Measurements from ENCODE around the gene PDE4D.

DNA sequence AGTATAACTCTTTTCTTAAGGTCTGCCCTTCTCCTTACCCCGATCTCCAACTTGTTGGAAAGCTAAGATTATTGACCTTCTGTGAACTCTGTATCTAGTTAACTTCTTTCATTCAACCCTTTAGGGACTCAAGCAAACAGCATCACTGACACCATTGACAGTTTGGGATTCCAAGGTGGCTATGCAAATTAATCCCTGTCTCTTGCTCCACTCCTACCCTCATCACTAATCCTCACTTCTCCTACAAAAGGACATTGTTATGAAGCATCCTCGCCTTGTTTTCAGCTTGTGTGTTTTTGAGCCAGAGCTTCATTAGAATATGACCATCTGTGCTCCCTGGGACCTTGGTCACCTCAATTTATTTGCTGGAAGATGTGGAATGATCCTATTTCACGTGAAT is 337.9 kb downstream of the PDE4D start:
- TF ChIP-seq, protein P1, sequence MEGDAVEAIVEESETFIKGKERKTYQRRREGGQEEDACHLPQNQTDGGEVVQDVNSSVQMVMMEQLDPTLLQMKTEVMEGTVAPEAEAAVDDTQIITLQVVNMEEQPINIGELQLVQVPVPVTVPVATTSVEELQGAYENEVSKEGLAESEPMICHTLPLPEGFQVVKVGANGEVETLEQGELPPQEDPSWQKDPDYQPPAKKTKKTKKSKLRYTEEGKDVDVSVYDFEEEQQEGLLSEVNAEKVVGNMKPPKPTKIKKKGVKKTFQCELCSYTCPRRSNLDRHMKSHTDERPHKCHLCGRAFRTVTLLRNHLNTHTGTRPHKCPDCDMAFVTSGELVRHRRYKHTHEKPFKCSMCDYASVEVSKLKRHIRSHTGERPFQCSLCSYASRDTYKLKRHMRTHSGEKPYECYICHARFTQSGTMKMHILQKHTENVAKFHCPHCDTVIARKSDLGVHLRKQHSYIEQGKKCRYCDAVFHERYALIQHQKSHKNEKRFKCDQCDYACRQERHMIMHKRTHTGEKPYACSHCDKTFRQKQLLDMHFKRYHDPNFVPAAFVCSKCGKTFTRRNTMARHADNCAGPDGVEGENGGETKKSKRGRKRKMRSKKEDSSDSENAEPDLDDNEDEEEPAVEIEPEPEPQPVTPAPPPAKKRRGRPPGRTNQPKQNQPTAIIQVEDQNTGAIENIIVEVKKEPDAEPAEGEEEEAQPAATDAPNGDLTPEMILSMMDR (IDR thresholded peaks at IDR 0.05; ENCODE audit: insufficient read depth, low read depth, low read length), result no peak
- no peak for TF ChIP-seq EZH2 (IDR thresholded peaks at IDR 0.05; ENCODE audit: insufficient read depth, low read length)

Data from astrocyte (in vitro differentiated cells and primary cell).